Measurements from ENCODE around the gene SEL1L3.

Gene SEL1L3

DNA sequence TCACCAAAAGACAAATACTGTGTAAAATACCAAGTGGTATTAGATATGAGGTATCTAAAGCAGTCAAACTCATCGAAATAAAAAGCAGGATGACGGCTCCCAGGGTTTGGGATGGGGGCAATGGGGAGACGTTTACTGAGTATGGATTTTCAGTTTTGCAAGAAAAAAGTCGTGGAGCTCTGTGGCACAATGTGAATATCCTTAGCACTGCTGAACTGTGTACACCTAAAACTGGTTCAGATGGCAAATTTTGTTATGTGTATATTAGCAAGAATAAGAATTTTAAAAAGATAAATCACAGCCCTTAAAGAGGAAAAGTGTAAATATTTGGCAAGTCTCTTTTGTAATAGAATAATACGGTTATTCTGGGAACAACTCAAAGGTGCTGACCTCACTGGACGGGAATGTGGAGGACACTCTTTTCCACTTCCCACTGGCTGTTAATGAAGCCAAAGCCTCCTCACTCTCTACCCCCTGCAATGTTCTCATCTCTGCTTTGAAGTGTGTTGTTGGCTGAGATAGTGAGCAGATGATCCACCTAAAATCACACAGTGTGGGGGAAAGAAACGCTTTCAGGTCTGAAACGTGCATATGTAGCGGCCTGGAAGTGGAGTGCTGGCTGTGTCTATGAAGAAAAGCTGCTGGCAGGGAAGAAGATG is 49.2 kb downstream of the SEL1L3 start:
- H3K27ac ChIP-seq, result no peak overlapping the region
- no peak for DNase-seq
- H3K27me3 ChIP-seq (ENCODE audit: insufficient read depth, low read depth, severe bottlenecking), result no peaks in the 10 kb centered on the region
- no peaks in the 10 kb centered on the region for H3K9me3 ChIP-seq (ENCODE audit: severe bottlenecking)
- TF ChIP-seq, protein P1, sequence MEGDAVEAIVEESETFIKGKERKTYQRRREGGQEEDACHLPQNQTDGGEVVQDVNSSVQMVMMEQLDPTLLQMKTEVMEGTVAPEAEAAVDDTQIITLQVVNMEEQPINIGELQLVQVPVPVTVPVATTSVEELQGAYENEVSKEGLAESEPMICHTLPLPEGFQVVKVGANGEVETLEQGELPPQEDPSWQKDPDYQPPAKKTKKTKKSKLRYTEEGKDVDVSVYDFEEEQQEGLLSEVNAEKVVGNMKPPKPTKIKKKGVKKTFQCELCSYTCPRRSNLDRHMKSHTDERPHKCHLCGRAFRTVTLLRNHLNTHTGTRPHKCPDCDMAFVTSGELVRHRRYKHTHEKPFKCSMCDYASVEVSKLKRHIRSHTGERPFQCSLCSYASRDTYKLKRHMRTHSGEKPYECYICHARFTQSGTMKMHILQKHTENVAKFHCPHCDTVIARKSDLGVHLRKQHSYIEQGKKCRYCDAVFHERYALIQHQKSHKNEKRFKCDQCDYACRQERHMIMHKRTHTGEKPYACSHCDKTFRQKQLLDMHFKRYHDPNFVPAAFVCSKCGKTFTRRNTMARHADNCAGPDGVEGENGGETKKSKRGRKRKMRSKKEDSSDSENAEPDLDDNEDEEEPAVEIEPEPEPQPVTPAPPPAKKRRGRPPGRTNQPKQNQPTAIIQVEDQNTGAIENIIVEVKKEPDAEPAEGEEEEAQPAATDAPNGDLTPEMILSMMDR (IDR thresholded peaks at IDR 0.05; ENCODE audit: low read depth, low read length), result no peak
- H3K4me3 ChIP-seq (ENCODE audit: low read depth, low read length), result no peak overlapping the region
- H3K36me3 ChIP-seq, result peaks cover 17% of the 10 kb centered on the region

- TF ChIP-seq, protein P1 (IDR thresholded peaks at IDR 0.05; ENCODE audit: low read depth, low read length), result no peak
- Histone ChIP-seq H3K27ac (no peak overlapping the region), H3K4me3 (ENCODE audit: low read depth, low read length) (no peak overlapping the region), H3K27me3 (ENCODE audit: insufficient read depth, low read depth, severe bottlenecking) (no peaks in the 10 kb centered on the region), H3K9me3 (ENCODE audit: severe bottlenecking) (no peaks in the 10 kb centered on the region), H3K36me3 (peaks cover 10% of the 10 kb centered on the region)
- no peak for DNase-seq
Measured at GRCh38 chr4:25811841-25812240, 50.9 kb downstream of the SEL1L3 start.

DNA sequence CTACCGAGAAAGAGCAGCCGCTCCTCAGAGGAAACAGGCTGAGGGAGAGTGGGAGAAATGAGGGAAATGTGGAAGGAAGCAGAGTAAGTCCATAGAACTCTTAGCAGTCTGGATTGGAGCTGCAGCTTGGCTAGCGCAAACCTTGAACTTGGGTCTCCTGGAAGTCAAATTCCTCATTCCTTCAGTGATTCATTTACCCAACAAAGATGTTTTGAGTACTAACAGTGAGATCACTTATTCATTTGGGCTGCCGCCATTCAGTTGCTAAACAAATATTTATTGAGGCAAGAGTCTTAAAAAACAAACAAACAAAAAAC is 51.5 kb downstream of the SEL1L3 start:
- no peak overlapping the region for H3K4me3 ChIP-seq (ENCODE audit: low read depth, low read length)

DNA sequence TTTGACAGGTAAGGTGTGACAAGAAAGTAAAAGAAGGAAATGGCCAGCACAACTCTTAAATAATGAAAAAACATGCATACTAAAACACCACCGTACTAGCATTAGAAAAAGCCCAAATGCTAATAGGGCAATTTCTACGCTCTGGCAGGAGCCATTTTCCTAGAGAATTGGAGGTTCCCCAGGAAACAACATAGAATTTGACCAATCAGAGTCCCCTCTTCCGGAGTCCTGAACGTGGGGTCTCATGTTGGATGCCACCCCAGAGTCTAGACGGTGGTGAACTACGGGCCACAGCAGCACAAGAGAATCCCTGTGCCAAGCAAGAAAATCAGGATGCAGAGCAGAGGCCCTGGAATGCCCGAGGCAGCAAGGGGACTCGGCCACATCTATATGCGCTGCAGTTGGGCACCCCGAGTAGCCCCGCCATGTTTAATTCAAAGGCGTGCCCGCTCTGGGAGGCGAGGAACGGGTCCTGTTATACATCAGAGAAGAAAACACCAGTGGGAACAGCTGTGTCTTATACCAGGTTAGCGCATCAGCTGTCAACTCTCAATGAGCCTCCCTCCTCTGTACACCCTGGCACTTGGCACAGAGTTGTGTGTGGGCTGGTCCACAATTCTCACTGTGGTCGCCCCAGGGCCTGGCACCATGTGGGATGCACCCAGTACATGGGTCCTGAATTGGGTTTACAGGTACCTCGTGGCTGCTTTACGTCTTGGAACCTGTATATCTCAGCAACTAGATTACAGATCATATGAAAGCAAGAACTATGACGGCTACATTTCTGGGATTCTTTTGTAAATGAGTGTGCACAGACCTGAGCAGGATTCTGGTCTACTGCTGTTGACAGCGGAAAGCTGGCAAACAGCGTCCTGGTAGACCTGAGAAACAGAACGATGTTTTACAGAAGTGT is 52.1 kb downstream of the SEL1L3 start:
- H3K36me3 ChIP-seq, result peaks cover 7% of the 10 kb centered on the region
- no peak overlapping the region for H3K4me3 ChIP-seq (ENCODE audit: low read depth, low read length)
- H3K27ac ChIP-seq, result no peak overlapping the region
- no peak for DNase-seq
- TF ChIP-seq, protein P1 (IDR thresholded peaks at IDR 0.05; ENCODE audit: low read depth, low read length), result no peak
- H3K27me3 ChIP-seq (ENCODE audit: insufficient read depth, low read depth, severe bottlenecking), result no peaks in the 10 kb centered on the region
- H3K9me3 ChIP-seq (ENCODE audit: severe bottlenecking), result no peaks in the 10 kb centered on the region

More for the DNA sequence above, 51.5 kb downstream of the SEL1L3 start:
- TF ChIP-seq, protein P1 (IDR thresholded peaks at IDR 0.05; ENCODE audit: low read depth, low read length), result no peak
- H3K36me3 ChIP-seq, result peaks cover 9% of the 10 kb centered on the region
- no peak for DNase-seq
- H3K27me3 ChIP-seq (ENCODE audit: insufficient read depth, low read depth, severe bottlenecking), result no peaks in the 10 kb centered on the region
- H3K27ac ChIP-seq, result no peak overlapping the region
- H3K9me3 ChIP-seq (ENCODE audit: severe bottlenecking), result no peaks in the 10 kb centered on the region

DNA sequence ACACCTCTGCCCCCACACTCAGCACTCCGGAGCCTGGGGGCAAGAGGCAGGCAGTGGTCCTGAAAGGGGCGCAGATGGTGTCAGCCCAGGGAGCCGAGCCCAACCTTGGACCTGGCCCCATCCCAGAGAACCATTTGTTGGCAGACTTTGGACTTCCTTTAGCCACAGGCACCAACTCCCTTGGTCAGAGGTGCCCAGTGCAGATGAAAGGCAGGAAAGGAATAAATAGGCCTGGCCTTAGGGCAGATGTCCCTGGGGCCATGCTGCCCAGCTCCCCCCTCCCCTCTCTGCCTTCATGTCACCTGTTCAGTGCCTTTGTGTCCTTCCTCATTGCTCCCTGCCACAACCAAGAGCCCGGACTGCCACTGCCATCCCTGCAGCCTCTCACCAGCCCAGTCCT is 52.8 kb downstream of the SEL1L3 start:
- H3K27me3 ChIP-seq (ENCODE audit: insufficient read depth, low read depth, severe bottlenecking), result no peaks in the 10 kb centered on the region
- peaks cover 7% of the 10 kb centered on the region for H3K36me3 ChIP-seq
- no peak overlapping the region for H3K27ac ChIP-seq
- no peak overlapping the region for H3K4me3 ChIP-seq (ENCODE audit: low read depth, low read length)
- TF ChIP-seq, protein P1 (IDR thresholded peaks at IDR 0.05; ENCODE audit: low read depth, low read length), result no peak
- no peak for DNase-seq
- H3K9me3 ChIP-seq (ENCODE audit: severe bottlenecking), result no peaks in the 10 kb centered on the region

Measured in WERI-Rb-1 (cell line).